ENCODE data around the gene ZBTB44.

DNA sequence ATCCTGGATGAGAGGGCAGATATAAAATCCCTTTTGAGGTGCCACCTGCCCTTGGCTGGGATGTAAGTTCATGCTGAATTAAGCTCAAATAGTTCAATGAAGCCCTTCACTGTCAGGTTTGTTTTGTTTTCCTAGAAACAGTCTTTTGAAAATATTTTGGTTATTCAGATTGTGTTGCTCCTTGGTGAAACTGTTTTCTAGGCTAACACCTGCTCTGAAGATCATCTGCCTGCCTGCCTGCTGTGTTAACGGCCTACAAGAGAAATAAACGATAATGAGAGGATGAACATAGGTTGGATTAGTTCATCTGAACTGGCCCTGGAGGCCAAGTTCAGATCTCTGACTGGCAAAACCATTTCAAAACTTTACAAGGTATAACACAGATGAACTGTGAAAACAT, 67.4 kb downstream of the ZBTB44 start:
- TF ChIP-seq, protein P1, sequence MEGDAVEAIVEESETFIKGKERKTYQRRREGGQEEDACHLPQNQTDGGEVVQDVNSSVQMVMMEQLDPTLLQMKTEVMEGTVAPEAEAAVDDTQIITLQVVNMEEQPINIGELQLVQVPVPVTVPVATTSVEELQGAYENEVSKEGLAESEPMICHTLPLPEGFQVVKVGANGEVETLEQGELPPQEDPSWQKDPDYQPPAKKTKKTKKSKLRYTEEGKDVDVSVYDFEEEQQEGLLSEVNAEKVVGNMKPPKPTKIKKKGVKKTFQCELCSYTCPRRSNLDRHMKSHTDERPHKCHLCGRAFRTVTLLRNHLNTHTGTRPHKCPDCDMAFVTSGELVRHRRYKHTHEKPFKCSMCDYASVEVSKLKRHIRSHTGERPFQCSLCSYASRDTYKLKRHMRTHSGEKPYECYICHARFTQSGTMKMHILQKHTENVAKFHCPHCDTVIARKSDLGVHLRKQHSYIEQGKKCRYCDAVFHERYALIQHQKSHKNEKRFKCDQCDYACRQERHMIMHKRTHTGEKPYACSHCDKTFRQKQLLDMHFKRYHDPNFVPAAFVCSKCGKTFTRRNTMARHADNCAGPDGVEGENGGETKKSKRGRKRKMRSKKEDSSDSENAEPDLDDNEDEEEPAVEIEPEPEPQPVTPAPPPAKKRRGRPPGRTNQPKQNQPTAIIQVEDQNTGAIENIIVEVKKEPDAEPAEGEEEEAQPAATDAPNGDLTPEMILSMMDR (IDR thresholded peaks at IDR 0.05): no peak
- TF ChIP-seq REST (IDR thresholded peaks at IDR 0.05; ENCODE audit: insufficient read depth in 1 of 2, low read depth in 2 of 2, low read length in 1 of 2): no peak
- TF ChIP-seq POLR2AphosphoS5 (IDR thresholded peaks at IDR 0.05; ENCODE audit: low read depth, low read length): no peak
